ENCODE results near the gene SETBP1.

DNA sequence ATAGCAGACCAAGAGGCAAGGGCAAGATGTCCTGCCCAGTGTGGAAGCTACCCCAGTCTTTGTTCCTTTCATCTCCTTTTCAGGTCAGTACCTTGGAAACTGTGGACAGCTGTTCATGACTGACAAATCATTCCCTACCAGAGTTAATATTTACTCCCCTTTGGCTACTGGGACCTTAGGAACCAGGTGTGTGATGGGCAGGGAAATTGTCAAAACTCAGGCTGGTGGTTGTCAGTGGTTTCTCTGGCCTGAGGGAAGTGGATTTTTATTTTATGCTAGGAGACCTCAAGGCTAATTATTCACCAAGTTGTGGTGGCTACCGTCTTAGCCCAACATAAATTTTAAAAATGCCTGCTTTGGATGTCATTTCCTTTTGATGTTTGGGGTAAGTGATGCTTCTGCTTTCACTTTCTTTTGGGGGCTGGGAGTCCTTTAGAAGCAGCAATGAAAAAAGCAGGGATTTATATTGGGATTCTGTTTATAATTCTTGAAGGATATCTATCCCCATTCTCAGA is 119.3 kb downstream of the SETBP1 start:
- TF ChIP-seq GABPA (IDR thresholded peaks at IDR 0.05; ENCODE audit: low read depth, low read length) (no peak), GABPA (CRISPR knock-in tag; IDR thresholded peaks at IDR 0.05; ENCODE audit: low read depth) (no peak), EZH2 (conservative IDR thresholded peaks at IDR 0.05; ENCODE audit: low read depth, low read length) (no peak), CBX1 (IDR thresholded peaks at IDR 0.05; ENCODE audit: low read depth) (no peak), ZNF225 (CRISPR knock-in tag; IDR thresholded peaks at IDR 0.05) (no peak), POLR2AphosphoS2 (IDR thresholded peaks at IDR 0.05; ENCODE audit: low read depth, low read length) (no peak), RFX5 (IDR thresholded peaks at IDR 0.05; ENCODE audit: low read depth, low read length) (no peak)
- TF ChIP-seq, protein P1, sequence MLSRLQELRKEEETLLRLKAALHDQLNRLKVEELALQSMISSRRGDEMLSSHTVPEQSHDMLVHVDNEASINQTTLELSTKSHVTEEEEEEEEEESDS (CRISPR knock-in tag; IDR thresholded peaks at IDR 0.05; ENCODE audit: borderline replicate concordance) = no peak
